Midbrain (tissue), 1 donor: ENCODE data around the gene PUS7L.
"Not testable (repeated sequence)": the region's sequence is repeated elsewhere in the genome, so short reads cannot be mapped to it uniquely, and the experiment has no call there.

ENCODE experiments used
- DNase-seq: peaks from one replicate; lab custom pipeline; 2025; lab: John Stamatoyannopoulos, UW

Gene PUS7L

DNA sequence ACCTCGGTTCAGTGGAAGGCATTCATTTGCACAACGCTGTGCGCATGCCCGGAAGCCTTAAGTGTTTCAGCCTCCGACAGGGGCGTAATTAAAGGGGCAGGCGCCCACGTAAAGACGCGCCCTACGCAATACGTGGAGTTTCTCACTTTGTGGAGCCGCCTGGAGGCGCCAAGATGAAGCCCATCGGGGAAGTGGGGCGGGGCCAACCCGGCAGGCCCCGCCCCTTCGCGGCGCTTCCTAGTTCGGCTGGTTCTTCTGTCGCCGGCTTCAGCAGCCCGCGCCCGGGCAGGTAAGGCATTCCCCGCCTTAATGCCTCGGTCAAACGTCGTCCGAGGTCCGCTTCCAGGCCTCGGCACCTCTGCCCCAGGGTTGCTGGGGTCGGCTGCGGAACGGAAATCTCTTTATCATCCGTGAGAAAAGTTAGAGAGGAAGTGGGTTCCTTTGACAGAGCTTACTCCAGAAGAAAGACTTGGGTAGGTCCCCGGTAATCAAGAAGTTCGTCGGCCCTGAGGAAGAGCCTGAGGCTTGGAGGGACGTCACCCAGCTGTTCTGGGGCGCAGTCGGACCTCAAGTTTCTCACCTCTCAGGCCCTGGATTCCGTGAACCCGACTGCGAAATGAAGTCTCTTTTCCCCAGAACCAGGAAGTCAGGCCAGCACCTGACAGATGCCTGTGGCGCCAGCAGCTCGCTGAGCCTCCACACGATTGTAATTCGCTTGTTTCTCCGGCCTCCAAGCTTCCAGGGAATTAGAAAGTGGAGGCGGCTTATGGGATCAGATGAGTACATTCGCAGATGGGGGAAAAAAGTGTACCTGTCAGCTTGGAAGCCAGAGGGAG, at the start of gene PUS7L, which contains the start of gene IRAK4:
PUS7L (minus strand) TSS at position 63 of the 836 bp plus-strand sequence. CDS start 3,545 bp downstream, outside the sequence.
IRAK4 (plus strand) TSS at position 224 of the 836 bp plus-strand sequence. CDS start 9,161 bp downstream, outside the sequence.
- DNase-seq: peak; percentile 98

DNA sequence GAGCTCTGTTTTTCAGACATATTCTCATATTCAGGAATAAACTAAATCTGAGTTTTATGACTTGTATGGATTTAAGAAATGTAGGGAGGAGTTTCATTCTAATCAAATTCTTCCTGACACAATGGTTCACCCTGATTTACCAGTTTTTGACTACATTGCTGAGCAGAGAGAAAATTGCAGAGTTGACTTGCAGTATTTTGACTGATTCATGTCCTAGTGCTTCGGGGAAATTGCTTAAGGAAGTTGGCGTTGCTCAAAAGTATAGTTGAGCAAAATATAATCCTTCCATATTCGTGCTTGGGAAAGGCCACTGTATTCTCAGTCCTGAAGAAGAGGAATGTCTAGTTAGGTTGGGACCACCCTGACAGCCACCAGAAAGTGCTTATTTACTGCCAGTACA, 48.8 kb upstream of the PUS7L start:
- no peak for DNase-seq

- DNase-seq: no peak
Measured at GRCh38 chr12:43806737-43807072, 48.1 kb upstream of the PUS7L start.

DNA sequence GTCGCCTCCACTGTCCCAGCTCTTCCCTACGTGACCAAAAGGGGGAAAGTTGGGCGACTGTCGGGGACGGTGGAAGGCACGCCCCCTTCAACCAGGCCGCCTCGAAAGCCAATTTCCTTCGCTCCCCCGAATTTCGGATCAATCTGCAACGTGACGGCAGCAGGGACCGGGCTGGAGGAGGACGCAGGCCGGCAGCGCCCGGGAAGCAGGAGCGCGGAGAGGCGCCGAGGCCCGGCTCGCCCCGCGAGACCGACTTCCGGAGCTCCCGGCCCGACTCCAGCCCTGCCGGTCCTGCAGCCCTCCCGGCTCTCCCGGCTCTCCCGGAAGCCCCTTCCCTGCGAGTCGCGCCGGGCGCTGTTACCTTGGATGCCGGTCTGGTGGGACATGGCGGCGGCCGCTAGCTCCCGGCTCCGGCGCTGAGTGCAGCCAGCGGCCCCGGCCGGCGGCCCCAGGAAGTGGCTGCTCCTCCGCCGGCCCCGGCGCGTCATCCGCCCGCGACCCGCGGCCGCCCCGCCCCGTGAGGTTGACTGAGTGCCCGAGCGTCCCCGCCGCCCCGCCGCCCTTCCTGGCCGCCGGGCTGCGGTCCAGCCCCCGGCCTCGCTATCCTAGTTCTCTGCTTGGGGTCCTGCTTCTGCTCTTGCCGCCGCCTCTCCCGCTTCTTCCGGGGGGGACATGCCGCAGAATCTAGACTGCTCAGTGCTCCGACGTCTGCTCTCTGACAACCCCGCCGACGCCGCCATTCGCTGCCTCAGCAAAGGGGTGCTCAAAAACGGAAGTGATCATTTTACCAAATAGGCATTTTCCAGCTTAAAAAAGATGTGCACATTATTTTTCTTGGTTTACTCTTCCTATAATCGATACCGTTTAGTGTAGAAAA, 47.5 kb upstream of the PUS7L start, which contains the start of gene TWF1:
TWF1 (minus strand) TSS at position 458 of the 877 bp plus-strand sequence; CDS start at position 386, 72 bp downstream.
- peak; percentile 89 for DNase-seq

DNA sequence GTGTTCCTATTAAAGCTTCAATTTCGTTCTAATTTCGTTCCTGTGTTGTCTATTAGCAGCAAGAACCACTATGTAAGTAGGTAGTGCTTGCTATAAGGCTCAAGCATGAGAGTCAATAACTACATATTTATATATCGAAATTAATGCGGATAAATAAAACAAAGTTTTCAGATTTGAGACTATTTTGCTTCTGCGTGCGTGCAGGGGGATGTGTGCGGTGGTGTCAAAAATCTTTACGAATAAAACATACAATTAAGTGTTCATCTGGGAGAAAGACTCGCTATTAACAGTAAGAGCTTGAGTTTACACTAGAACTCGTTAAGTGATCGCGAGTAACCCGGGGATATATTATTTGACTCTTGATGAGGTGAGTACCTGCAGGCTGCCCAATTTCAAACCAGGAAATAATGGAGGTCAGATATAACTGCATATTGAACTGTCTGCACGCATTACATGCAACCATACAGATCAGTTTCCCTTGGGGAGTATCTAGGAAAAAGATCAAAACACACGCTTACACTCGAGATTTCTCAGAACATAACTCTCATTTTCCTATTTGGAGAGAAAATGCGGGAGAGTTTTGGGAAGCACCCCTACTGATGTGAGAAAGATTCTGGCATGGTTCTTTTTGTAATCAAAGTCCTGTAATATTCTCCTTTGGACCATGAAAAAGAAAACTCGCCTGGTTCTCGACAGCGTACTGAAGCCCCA, 46.7 kb upstream of the PUS7L start:
- DNase-seq: no peak

DNA sequence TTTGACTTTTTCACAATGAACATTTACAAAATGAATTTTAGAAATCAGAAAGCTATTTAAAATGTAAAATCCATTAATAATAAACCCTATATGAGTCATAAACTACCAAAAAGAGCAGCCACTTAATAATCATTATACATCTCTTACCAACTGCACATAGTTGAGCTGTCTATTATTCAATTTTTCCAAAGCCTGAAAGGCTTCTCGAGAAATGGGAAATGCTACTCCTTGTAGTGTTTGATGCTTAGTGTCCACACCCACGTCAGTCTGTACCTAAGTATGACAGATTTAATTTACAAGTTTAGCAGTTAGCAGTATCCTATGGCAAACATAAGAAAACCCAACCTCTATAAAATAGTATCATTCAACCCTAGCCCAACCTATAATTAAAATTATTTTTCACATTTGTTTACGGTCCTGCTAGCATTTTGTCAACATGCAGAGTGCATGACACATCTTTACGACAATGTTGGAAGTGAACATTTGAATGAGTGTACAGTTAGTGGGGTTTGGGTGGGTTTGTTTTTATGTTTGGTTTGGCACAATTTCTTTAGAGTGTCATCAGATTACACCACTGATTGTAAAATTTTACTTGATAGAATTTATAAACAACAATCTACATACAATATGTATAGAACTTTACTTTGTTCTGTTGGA, 39.1 kb upstream of the PUS7L start:
- DNase-seq: no peak

- no peak for DNase-seq
Measured at GRCh38 chr12:43795716-43796280, 37.2 kb upstream of the PUS7L start.

DNA sequence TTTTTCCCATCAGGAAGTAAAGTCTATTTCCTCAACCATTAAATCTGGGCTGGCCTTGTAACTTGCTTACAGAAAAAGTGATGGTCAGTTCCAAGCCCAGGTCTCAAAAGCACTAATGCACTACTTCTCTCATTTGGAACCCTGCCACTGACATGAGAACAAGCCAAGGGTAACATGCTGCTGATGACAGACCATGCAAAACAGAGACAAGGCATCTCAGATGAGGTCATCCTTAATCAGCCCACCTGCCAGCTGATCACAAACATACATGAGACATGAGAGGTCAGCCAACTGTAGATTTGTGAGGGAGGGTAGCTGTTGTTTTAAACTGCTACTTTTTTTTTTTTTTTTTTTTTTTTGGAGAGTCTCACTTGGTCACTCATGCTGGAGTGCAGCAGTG, 31.4 kb upstream of the PUS7L start:
- no peak for DNase-seq

DNA sequence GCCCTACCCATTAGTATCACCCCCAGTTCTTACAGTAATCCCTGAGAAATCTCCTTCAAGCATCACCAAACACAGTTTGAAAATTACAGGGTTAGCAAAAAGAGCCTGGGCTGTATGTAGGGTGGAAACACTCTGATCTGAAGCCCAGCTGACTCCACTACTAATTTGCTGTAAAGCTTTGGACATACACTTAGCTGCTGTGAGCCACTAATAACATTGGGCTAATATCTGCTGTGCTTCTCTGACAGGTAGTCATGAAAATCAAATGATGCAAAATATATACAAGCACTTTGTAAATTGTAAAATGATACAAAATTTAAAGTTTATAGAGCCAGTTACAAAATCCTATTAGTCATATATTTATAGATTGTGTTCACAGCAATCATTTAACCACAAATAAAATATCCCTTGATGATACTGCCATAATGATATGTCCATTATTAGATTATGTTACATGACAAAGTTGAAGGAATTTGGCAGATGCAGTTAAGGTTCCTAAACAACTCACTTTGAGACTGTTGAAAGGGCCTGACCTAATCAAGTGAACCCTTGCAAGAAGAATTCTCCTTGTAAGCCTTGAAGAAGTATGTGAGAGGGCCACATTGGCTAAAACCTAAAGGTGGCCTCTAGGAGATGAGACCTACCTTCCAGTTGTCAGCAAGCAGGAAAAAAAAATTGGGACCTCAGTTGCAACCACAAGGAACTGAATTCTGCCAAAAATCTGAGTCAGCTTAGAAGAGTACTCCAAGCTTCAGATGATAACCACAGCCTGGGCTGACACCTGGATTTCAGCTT, 28.5 kb upstream of the PUS7L start:
- DNase-seq: no peak

DNA sequence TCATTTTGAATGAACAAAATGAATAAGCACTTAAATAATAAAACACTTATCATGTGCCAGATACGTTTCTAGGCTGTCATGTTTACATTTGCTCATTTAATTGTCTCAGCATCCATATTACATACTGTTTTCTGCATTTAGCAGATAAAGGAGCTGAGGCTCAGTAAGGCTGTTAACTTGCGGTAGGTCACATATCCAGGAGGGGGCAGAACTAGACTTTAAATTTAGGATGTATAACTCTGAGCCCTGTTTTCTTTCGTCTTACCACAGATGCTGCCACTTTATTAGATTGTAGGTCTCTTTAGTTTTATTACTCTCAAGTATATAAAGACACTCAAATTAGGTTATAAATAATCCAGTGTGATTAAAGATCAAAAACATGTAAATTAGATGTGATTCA, 17.9 kb upstream of the PUS7L start:
- no peak for DNase-seq

- DNase-seq: no peak
Measured at GRCh38 chr12:43766291-43766690, 7.7 kb upstream of the PUS7L start.

GRCh38 chr12:43764528-43764927, 5.9 kb upstream of the PUS7L start:
- no peak for DNase-seq

- no peak for DNase-seq
Measured at GRCh38 chr12:43763769-43764168, 5.2 kb upstream of the PUS7L start.

DNA sequence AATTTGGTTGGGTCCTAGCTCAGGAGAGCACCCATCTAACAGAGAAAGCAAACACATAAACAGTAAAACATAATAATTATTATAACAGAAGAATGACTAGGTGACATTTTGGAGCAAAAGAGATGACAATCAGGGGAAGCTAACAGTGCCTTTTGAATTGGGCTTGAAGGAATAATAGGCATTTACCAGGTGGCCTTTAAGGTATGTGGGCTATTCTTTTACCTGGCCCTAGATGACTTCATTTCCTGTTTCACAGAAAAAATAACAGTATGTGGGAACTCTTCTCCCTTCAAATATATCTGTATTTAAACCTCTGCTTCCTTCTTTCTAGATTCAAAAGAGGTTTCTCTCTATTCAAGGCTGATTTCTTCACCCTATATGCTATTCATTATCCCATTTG, 4.0 kb upstream of the PUS7L start:
- no peak for DNase-seq

GRCh38 chr12:43761500-43761899, 2.9 kb upstream of the PUS7L start:
- DNase-seq: no peak

- DNase-seq: no peak
Measured at GRCh38 chr12:43760396-43760795, 1.8 kb upstream of the PUS7L start.

DNA sequence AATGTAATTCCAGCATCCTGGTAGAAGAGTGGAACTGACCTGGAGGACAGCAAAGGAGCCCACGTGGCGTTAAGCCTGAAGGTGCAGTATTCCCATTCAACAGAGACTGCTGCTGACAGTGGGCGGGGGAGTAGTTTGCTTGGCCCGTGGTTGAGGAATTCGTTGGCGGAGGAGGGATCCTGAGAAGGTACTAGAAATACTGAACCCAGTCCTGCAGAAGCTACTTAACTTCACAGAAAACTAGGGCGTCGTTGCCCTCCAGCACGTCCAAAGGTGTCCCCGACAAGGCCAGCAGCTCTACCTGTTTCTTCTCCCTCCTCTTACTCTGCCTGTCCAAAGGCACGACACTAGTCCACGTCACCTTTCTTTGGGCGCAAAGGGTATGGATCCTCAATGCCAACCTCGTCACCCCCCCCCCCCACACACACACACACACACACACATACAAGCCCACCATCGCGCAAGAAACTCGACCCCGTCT, 303 bp downstream of the PUS7L start:
- peak; percentile 44 for DNase-seq

DNA sequence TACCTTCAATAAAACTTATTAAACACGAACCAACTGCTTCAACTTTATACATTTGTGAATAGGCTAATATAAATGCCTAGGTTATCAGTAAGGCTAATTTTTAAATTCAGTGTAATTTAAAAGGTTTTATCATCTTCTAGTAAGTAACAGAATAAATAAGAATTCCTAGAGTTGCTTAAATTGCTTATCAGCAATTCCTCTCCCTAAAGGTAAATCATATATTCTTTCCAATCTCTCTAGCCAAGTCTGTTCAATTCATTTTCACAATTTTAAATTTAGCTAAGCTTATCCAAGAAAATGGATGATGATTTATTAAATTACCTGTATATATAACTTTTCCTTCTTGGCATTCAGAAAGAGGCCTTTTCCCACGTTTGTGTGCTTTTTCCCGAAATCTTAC, 4.6 kb downstream of the PUS7L start:
- no peak for DNase-seq

GRCh38 chr12:43751360-43751759, 7.2 kb downstream of the PUS7L start:
- not testable (repeated sequence) for DNase-seq

- no peak for DNase-seq
Measured at GRCh38 chr12:43750814-43751213, 7.8 kb downstream of the PUS7L start.
